Parathyroid adenoma (tissue), 2 donors: ENCODE measurements around the gene LPIN1.
"Not testable (repeated sequence)": the region's sequence is repeated elsewhere in the genome, so short reads cannot be mapped to it uniquely, and the experiment has no call there.

Experiments
- H2AFZ ChIP-seq: fragments of 300-600 bp; sonication (generic); one replicate; pipeline ENCODE4 v1.7.0; 2017; ENCODE audit warnings: antibody characterized with exemption, mild to moderate bottlenecking
- H3K27ac ChIP-seq: fragments of 300-600 bp; sonication (generic); one replicate; pipeline ENCODE4 v1.7.0; 2017
- H3K27me3 ChIP-seq: fragments of 300-600 bp; sonication (generic); one replicate; pipeline ENCODE4 v1.7.0; 2017; ENCODE audit warnings: low read length; ENCODE audit not compliant: control insufficient read depth, insufficient read depth
- H3K36me3 ChIP-seq: fragments of 300-600 bp; sonication (generic); one replicate; pipeline ENCODE4 v1.7.0; 2017; ENCODE audit warnings: low read length; ENCODE audit not compliant: control insufficient read depth, insufficient read depth
- H3K4me1 ChIP-seq: fragments of 300-600 bp; sonication (generic); one replicate; pipeline ENCODE4 v1.7.0; 2017; ENCODE audit warnings: control low read depth
- H3K4me2 ChIP-seq: fragments of 300-600 bp; sonication (generic); one replicate; pipeline ENCODE4 v1.7.0; 2017; ENCODE audit warnings: low read length
- H3K4me3 ChIP-seq: fragments of 300-600 bp; sonication (generic); one replicate; pipeline ENCODE4 v1.7.0; 2017; ENCODE audit warnings: low read depth, low read length
- H3K79me2 ChIP-seq: fragments of 300-600 bp; sonication (generic); one replicate; pipeline ENCODE4 v1.7.0; 2017; ENCODE audit warnings: control low read depth
- H3K9ac ChIP-seq: fragments of 300-600 bp; sonication (generic); one replicate; pipeline ENCODE4 v1.7.0; 2017; ENCODE audit warnings: mild to moderate bottlenecking
- H3K9me3 ChIP-seq: fragments of 300-600 bp; sonication (generic); one replicate; pipeline ENCODE4 v1.7.0; 2017; ENCODE audit warnings: low read length; ENCODE audit not compliant: control insufficient read depth
- CTCF ChIP-seq: fragments of 300-600 bp; sonication (generic); IDR thresholded peaks from one replicate; pipeline ENCODE4 v1.7.0; 2017; ENCODE audit warnings: antibody characterized with exemption, mild to moderate bottlenecking
- donor health status: primary hyperparathyroidism.

The LPIN1 gene

DNA sequence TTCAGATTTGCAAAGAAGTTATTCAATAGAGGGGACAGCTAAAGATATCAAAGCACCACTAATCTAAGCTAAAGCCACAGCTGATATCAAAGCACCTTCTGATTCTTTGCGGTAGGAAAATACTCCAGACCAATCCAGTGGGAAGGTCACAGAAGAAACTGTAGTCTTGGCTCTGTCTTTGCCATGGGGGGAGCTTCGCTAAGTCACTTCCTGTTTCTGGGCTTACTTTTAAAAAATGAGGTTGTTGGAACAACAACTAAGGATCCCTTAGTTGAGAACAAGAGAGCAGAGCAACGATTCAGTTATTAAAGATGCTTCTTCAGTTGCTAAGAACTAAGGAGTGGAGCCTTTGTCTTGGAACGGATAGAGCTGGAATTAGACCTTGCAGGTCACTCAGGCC is 12.2 kb downstream of the LPIN1 start:
- H3K27me3 ChIP-seq = no peaks in the 10 kb centered on the region
- no peak overlapping the region for H3K4me3 ChIP-seq
- no peak overlapping the region for H3K27ac ChIP-seq
- H3K9me3 ChIP-seq = no peaks in the 10 kb centered on the region
- H3K4me2 ChIP-seq = peak overlapping the region; percentile 12
- peaks cover 35% of the 10 kb centered on the region for H3K79me2 ChIP-seq
- H3K9ac ChIP-seq = no peak overlapping the region
- no peaks in the 10 kb centered on the region for H3K36me3 ChIP-seq
- TF ChIP-seq CTCF = no peak
- peaks cover 5% of the 10 kb centered on the region for H3K4me1 ChIP-seq
- no peak overlapping the region for H2AFZ ChIP-seq

- not testable (repeated sequence) for H3K27ac ChIP-seq, H3K4me2 ChIP-seq, H3K9me3 ChIP-seq, H3K36me3 ChIP-seq, H3K4me3 ChIP-seq, H2AFZ ChIP-seq, H3K9ac ChIP-seq, H3K4me1 ChIP-seq, H3K27me3 ChIP-seq
- H3K79me2 ChIP-seq = peaks cover 34% of the 10 kb centered on the region
These were observed 12.9 kb downstream of the LPIN1 start for GRCh38 chr2:11759182-11759975.

DNA sequence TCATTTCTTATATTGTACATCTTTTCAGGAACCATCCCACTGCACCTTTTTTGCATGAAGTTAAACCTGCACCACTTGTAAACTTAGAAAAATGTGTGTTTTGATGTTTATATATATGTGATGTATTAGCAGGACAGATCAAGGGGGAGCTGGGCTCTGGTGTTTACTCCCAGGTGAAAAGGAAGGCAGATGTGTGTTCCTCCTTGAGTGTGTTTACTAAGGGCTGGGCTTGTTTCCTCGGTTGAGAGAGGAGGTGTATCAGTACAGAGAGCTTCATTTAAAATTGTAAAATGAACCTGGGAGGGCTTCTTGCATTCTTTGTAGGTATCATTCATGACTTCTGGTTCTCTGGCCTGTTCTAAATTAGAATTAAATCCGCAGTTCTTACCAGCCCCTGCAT is 14.8 kb downstream of the LPIN1 start:
- Histone ChIP-seq H3K27ac (no peak overlapping the region), H2AFZ (no peak overlapping the region), H3K9me3 (no peaks in the 10 kb centered on the region), H3K4me1 (peaks cover 5% of the 10 kb centered on the region), H3K79me2 (peaks cover 30% of the 10 kb centered on the region), H3K4me2 (no peak overlapping the region), H3K36me3 (no peaks in the 10 kb centered on the region), H3K9ac (no peak overlapping the region), H3K4me3 (no peak overlapping the region), H3K27me3 (no peaks in the 10 kb centered on the region)
- no peak for TF ChIP-seq CTCF

- H3K27ac ChIP-seq = no peak overlapping the region
- no peak for TF ChIP-seq CTCF
- H3K36me3 ChIP-seq = no peaks in the 10 kb centered on the region
- H3K9ac ChIP-seq = no peak overlapping the region
- peaks cover 1% of the 10 kb centered on the region for H3K4me1 ChIP-seq
- no peak overlapping the region for H3K4me2 ChIP-seq
- no peaks in the 10 kb centered on the region for H3K27me3 ChIP-seq
- peaks cover 30% of the 10 kb centered on the region for H3K79me2 ChIP-seq
- H3K9me3 ChIP-seq = no peaks in the 10 kb centered on the region
- no peak overlapping the region for H3K4me3 ChIP-seq
- H2AFZ ChIP-seq = no peak overlapping the region
These were observed 15.6 kb downstream of the LPIN1 start for GRCh38 chr2:11762031-11762430.

DNA sequence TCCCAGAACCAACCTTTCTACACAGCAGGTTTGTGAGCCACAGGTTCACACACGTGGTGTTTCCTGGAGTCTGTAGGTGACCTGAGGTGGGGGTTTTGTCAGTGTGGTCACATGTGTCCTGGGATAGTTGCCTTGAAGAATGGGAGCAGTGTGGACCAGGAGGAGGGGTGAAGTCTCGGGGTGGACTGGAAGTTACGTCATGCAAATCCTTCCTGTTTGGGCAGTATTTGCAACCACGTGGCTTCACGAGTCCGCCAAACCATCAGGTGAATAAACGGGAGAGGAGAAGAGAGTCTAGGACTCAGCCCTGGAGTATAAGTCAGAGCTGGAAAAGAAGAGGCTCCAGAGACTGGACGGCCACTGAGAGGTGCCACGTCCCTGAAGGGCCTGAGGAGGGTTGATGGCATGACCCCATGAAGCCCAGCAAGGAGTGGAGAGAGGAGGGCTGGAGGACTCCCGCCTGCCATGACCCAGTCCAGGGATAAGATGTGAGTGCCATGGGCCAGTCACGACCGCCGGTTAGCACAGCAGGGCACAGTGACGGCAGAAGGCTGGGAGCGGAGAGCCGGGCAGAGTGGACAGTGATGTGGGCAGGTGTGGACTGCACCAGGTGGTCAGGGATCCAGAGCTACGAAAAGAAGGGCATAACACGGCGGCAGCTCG is 16.5 kb downstream of the LPIN1 start:
- Histone ChIP-seq H3K27me3 (no peaks in the 10 kb centered on the region), H3K4me1 (no peaks in the 10 kb centered on the region), H3K4me2 (no peak overlapping the region), H3K27ac (no peak overlapping the region), H3K4me3 (no peak overlapping the region), H3K9me3 (no peaks in the 10 kb centered on the region), H2AFZ (no peak overlapping the region), H3K79me2 (peaks cover 23% of the 10 kb centered on the region), H3K36me3 (no peaks in the 10 kb centered on the region), H3K9ac (no peak overlapping the region)
- no peak for TF ChIP-seq CTCF
